ACHN (cell line): Measurements from ENCODE around the gene DNAH10.
A peak's percentile ranks its signal among the peaks of the same experiment; 100 is the strongest.
"Not testable (repeated sequence)": the region's sequence is repeated elsewhere in the genome, so short reads cannot be mapped to it uniquely, and the experiment has no call there.

Experiments used
- DNase-seq: peaks from one replicate; pipeline ENCODE4 v3.0.0-alpha.2; 2015
- in situ Hi-C: cut with HindIII; loops from 2 replicates; pipeline ENCODE4 v1.10.0; 2017; ENCODE audit warnings: low sequenced_read_pairs, low pct_ligation_motif_present, low pct_unique_long_range_greater_than_20kb

Gene DNAH10

GRCh38 chr12:123773375-123773774 lies 11.3 kb downstream of the DNAH10 start:
- no peak for DNase-seq
- in situ Hi-C loops: no loop called here

DNA sequence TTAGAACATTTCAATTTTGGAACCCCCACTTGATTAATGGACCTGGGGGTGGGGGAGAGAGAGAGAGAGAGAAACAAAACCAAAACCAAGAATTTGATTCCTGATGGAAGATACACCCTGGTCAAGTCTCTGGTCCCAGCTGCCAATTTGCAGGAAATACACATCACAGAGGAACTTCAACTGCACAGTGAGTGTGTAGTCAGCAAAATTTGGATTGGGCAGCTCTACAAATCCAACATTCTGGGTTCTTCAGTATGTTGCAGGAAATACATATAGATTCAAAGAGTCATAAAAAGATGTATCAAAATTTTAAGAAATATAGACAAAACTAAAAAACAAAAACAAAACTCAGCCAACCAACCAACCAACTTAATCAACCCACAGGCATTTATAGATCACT lies 17.4 kb downstream of the DNAH10 start:
- in situ Hi-C loops: no loop called here
- no peak for DNase-seq

GRCh38 chr12:123782997-123783792 lies 21.1 kb downstream of the DNAH10 start:
- DNase-seq: no peak
- in situ Hi-C loops: no loop called here

DNA sequence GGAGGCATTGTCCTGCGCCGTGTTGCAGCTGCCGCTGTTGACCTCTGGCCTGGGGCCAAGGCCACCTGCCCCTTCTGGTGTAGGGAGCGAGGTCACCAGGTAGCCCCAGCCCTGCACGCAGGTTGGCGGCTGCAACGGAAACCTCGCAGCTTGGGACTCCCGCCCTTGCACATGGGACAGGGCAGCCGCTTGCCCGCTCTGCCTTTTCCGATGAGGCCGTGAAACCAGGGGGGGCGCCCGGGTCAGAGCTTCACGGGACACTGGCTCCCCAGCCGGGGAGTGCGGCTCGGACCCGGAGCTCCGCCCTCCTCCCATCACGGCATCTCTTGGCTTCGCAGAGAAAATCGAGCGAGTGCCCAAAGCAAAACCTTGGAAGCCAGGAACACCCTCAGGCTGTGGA lies 25.4 kb downstream of the DNAH10 start:
- in situ Hi-C loops: no loop called here
- DNase-seq: no peak

- no peak for DNase-seq
- in situ Hi-C loops: no loop called here
Measured at GRCh38 chr12:123788541-123788940, 26.4 kb downstream of the DNAH10 start.

DNA sequence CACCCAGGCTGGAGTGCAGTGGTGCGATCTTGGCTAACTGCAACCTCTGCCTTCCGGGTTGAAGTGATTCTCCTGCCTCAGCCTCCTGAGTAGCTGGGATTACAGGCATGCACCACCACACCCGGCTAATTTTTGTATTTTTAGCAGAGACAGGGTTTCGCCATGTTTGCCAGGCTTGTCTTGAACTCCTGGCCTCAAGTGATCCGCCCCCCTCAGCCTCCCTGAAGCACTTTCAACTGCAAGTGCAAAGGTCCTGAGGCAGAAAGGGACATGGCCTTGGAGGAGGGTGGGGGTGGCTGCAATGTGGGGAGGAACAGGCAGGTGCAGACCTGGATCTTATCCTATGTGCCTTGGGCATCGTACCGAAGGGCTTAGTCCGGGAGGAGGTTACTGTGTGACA lies 27.3 kb downstream of the DNAH10 start:
- in situ Hi-C loops, DNase-seq: not testable (repeated sequence)

- in situ Hi-C loops: no loop called here
Measured at GRCh38 chr12:123790905-123791467, 28.9 kb downstream of the DNAH10 start.

GRCh38 chr12:123794027-123794426 lies 31.9 kb downstream of the DNAH10 start:
- in situ Hi-C loops: no loop called here
- no peak for DNase-seq

More at GRCh38 chr12:123790905-123791467, 28.9 kb downstream of the DNAH10 start:
- no peak for DNase-seq

DNA sequence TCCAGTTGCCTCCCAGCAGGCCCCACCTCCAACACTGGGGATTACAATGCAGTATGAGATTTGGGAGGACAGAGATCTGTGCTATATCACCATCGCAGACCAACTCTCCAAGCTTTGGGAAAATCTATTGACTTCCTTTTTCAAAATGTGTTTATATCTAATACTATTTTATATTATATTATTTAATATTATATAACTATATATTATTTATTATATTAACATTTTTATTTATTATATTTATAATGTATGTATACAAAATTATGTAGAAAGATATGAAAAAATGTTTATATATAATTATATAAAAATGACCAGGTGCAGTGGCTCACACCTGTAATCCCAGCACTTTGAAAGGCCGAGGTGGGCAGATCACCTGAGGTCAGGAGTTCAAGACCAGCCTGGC lies 36.4 kb downstream of the DNAH10 start:
- no peak for DNase-seq
- in situ Hi-C loops: no loop called here

DNA sequence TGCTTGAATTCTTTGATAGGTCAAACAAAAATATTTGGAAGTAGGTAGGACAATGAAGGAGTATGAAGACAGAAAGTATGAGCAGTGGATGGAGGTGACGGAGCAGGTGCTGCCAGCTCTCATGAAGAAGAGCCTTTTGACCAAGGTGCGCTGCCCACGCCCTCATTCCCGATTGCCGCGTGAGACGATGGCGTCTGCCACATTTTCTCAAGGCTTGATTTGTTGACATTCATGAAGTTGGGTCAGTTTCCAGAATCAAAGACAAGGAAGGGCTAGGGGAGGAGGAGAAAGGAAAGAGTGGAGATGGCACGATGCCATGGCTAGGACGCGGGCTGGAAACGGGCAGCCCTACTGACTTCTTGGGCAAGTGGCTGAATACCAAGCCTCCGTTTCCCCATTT lies 37.1 kb downstream of the DNAH10 start:
- in situ Hi-C loops: no loop called here
- no peak for DNase-seq

- in situ Hi-C loops: no loop called here
- peak; percentile 25 for DNase-seq
Measured at GRCh38 chr12:123801573-123802178, 39.6 kb downstream of the DNAH10 start.

GRCh38 chr12:123805173-123805572 lies 43.1 kb downstream of the DNAH10 start:
- no peak for DNase-seq
- in situ Hi-C loops: no loop called here

DNA sequence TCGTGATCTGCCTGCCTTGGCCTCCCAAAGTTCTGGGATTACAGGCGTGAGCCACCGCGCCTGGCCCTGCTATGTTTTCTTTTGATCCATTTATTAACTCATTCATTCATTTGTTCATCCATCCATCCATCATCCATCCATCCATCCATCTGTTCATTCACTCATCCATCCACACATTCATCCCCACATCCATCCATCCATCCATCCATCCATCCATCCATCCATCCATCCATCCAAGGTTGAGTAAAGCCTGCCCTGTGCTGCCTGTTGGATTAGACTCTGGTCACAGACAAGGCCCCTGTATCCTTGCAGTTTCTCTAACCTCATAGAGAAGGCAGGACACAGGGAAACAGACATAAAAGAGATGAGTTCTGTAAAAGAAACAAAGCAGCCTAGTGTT lies 44.9 kb downstream of the DNAH10 start:
- in situ Hi-C loops: no loop called here
- no peak for DNase-seq

GRCh38 chr12:123807670-123808069 lies 45.6 kb downstream of the DNAH10 start:
- in situ Hi-C loops: no loop called here
- no peak for DNase-seq

DNA sequence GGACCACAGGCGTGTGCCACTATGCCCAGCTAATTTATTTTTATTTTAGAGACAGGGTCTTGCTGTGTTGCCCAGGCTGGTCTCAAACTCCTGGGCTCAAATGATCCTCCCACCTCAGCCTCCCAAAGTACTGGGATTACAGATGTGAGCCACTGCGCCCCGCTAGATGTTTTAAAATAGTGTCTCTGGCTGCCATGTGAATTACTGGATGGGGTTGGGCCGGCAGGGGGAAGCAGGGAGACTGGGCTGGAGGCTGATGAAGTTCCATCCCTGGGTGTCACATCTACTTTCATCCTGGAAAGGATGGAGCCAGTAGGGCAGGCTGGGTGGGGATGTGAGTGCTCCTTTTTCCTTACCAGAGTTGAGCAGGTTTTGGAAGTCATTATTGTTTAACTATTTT lies 46.1 kb downstream of the DNAH10 start:
- in situ Hi-C loops: no loop called here
- peak; percentile 29 for DNase-seq

- in situ Hi-C loops: no loop called here
- no peak for DNase-seq
Measured at GRCh38 chr12:123813349-123813748, 51.2 kb downstream of the DNAH10 start.

DNA sequence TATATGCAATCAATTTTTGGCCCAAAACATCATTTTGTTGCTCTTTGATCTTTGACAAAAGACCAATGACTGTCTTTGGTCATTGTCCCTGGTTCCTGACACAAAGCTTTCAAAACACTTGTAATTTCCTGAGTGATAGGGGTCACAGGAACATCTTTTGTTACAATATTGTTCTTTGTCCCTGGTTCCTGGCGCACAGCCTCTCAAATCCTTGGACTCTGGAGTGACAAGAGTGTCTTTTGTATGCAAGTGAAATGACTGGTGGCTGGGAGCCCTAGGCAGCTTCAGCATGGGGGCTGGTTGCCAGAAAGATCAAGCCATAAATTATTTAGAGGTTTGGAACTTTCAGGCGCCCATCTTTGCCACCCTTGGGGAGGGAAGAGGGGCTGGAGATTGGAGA lies 53.9 kb downstream of the DNAH10 start:
- in situ Hi-C loops: no loop called here
- no peak for DNase-seq

- no peak for DNase-seq
- in situ Hi-C loops: no loop called here
Measured at GRCh38 chr12:123816896-123817537, 54.9 kb downstream of the DNAH10 start.

GRCh38 chr12:123822804-123823203 lies 60.7 kb downstream of the DNAH10 start:
- no peak for DNase-seq
- in situ Hi-C loops: no loop called here
